SK-N-MC (cell line): Measurements from ENCODE around the gene GK.
"Not testable (repeated sequence)": the region's sequence is repeated elsewhere in the genome, so short reads cannot be mapped to it uniquely, and the experiment has no call there.

Experiments used
- DNase-seq: peaks from one replicate; pipeline ENCODE4 v3.0.0-alpha.2; 2011; ENCODE audit warnings: low read depth, low spot score
- H3K27ac ChIP-seq: fragments of 200-600 bp; sonication (generic); 2 replicates; pipeline ENCODE4 v1.5.1; 2016; ENCODE audit warnings: mixed run types
- H3K36me3 ChIP-seq: fragments of 200-600 bp; sonication (generic); 2 replicates; pipeline ENCODE4 v1.6.1; 2017; ENCODE audit warnings: antibody characterized with exemption, low read length, mixed read lengths; ENCODE audit not compliant: insufficient read depth
- H3K4me3 ChIP-seq: fragments of 200-600 bp; sonication (generic); 2 replicates; pipeline ENCODE4 v1.5.1; 2016
- H3K9ac ChIP-seq: fragments of 200-600 bp; sonication (generic); 2 replicates; pipeline ENCODE4 v1.8.0; 2017; ENCODE audit warnings: mixed run types, mixed read lengths; ENCODE audit not compliant: insufficient read length
- H3K9me3 ChIP-seq: fragments of 200-600 bp; sonication (generic); 2 replicates; pipeline ENCODE4 v1.6.1; 2017; ENCODE audit warnings: low read depth, mild to moderate bottlenecking, antibody characterized with exemption, low read length, moderate library complexity, mixed read lengths
- EZH2 ChIP-seq: fragments of 200-600 bp; sonication (generic); IDR thresholded peaks from one replicate; pipeline ENCODE4 v1.6.1; 2017; ENCODE audit warnings: antibody characterized with exemption
- FOXP2 ChIP-seq: optimal IDR thresholded peaks from 2 replicates; pipeline ENCODE3; 2011; ENCODE audit warnings: mild to moderate bottlenecking, moderate library complexity; ENCODE audit not compliant: insufficient read depth; ENCODE audit errors: extremely low read length, control extremely low read depth
- POLR2AphosphoS5 ChIP-seq: IDR thresholded peaks from 2 replicates; pipeline ENCODE4 v1.6.1; 2012; ENCODE audit warnings: mild to moderate bottlenecking, low read depth, low read length, borderline replicate concordance

Gene GK

GRCh38 chrX:30643313-30643821 lies 9.9 kb upstream of the GK start:
- Histone ChIP-seq H3K9ac (no peak overlapping the region), H3K27ac (no peak overlapping the region), H3K36me3 (no peaks in the 10 kb centered on the region), H3K9me3 (no peaks in the 10 kb centered on the region), H3K4me3 (no peak overlapping the region)
- no peak for DNase-seq
- TF ChIP-seq POLR2AphosphoS5 = no peak

- H3K9me3 ChIP-seq = no peaks in the 10 kb centered on the region
- no peak overlapping the region for H3K4me3 ChIP-seq
- no peak overlapping the region for H3K9ac ChIP-seq
- no peak for DNase-seq
- H3K27ac ChIP-seq = no peak overlapping the region
- TF ChIP-seq POLR2AphosphoS5 (no peak), EZH2 (no peak), FOXP2 (no peak)
- H3K36me3 ChIP-seq = no peaks in the 10 kb centered on the region
Measured at GRCh38 chrX:30649859-30650258, 3.4 kb upstream of the GK start.

GRCh38 chrX:30652527-30653414 lies 452 bp upstream of the GK start:
- DNase-seq = peak; percentile 20
- TF ChIP-seq POLR2AphosphoS5 (peak; percentile 55), FOXP2 (no peak)
- H3K9ac ChIP-seq = peak overlapping the region; percentile 59
- H3K9me3 ChIP-seq = no peaks in the 10 kb centered on the region
- H3K36me3 ChIP-seq = no peaks in the 10 kb centered on the region
- peak overlapping the region; percentile 80 for H3K4me3 ChIP-seq
- H3K27ac ChIP-seq = no peak overlapping the region

GRCh38 chrX:30654386-30654785 lies 1.2 kb downstream of the GK start:
- not testable (repeated sequence) for DNase-seq, H3K4me3 ChIP-seq, H3K9me3 ChIP-seq, H3K36me3 ChIP-seq, H3K27ac ChIP-seq, H3K9ac ChIP-seq

- Histone ChIP-seq H3K4me3 (no peak overlapping the region), H3K36me3 (no peaks in the 10 kb centered on the region), H3K9me3 (no peaks in the 10 kb centered on the region), H3K9ac (no peak overlapping the region), H3K27ac (no peak overlapping the region)
- no peak for DNase-seq
- no peak for TF ChIP-seq POLR2AphosphoS5
- TF ChIP-seq EZH2 = no peak
Measured at GRCh38 chrX:30654989-30655607, 1.9 kb downstream of the GK start.

- no peaks in the 10 kb centered on the region for H3K36me3 ChIP-seq
- H3K27ac ChIP-seq = no peak overlapping the region
- H3K9ac ChIP-seq = no peak overlapping the region
- DNase-seq = no peak
- H3K4me3 ChIP-seq = no peak overlapping the region
- TF ChIP-seq FOXP2 (no peak), POLR2AphosphoS5 (no peak)
- H3K9me3 ChIP-seq = no peaks in the 10 kb centered on the region
Measured at GRCh38 chrX:30655991-30656390, 2.8 kb downstream of the GK start.

GRCh38 chrX:30657196-30658161 lies 4.3 kb downstream of the GK start:
- no peak overlapping the region for H3K9ac ChIP-seq
- no peaks in the 10 kb centered on the region for H3K36me3 ChIP-seq
- no peaks in the 10 kb centered on the region for H3K9me3 ChIP-seq
- TF ChIP-seq FOXP2 (no peak), EZH2 (no peak), POLR2AphosphoS5 (no peak)
- H3K4me3 ChIP-seq = no peak overlapping the region
- no peak overlapping the region for H3K27ac ChIP-seq
- no peak for DNase-seq

GRCh38 chrX:30659421-30659820 lies 6.2 kb downstream of the GK start:
- no peak for TF ChIP-seq FOXP2
- TF ChIP-seq EZH2 = no peak
- no peak for TF ChIP-seq POLR2AphosphoS5
- no peak overlapping the region for H3K27ac ChIP-seq
- H3K9me3 ChIP-seq = no peaks in the 10 kb centered on the region
- no peak overlapping the region for H3K9ac ChIP-seq
- no peaks in the 10 kb centered on the region for H3K36me3 ChIP-seq
- no peak for DNase-seq
- H3K4me3 ChIP-seq = no peak overlapping the region
